COLO668 (cell line): ENCODE data around the gene TEX9.
A peak's percentile ranks its signal among the peaks of the same experiment; 100 is the strongest.
"Not testable (repeated sequence)": the region's sequence is repeated elsewhere in the genome, so short reads cannot be mapped to it uniquely, and the experiment has no call there.

Experiments used
- DNase-seq: peaks from one replicate; lab custom pipeline; 2025; ENCODE audit not compliant: unreplicated experiment; lab: John Stamatoyannopoulos, UW

TEX9 gene

GRCh38 chr15:56365075-56365711, at the start of gene TEX9:
Gene TEX9, plus strand, starts transcription at chr15:56365426. Its CDS starts 25 bp downstream, at chr15:56365451.
- DNase-seq, result peak; percentile 92

- not testable (repeated sequence) for DNase-seq
Measured at GRCh38 chr15:56316561-56316960, 48.7 kb upstream of the TEX9 start.

- no peak for DNase-seq
Measured at GRCh38 chr15:56320316-56320715, 44.9 kb upstream of the TEX9 start.

- no peak for DNase-seq
Measured at GRCh38 chr15:56320861-56321260, 44.4 kb upstream of the TEX9 start.

- no peak for DNase-seq
Measured at GRCh38 chr15:56322444-56322843, 42.8 kb upstream of the TEX9 start.

GRCh38 chr15:56323435-56323834, 41.8 kb upstream of the TEX9 start:
- no peak for DNase-seq

- no peak for DNase-seq
Measured at GRCh38 chr15:56325186-56325585, 40.0 kb upstream of the TEX9 start.

- no peak for DNase-seq
Measured at GRCh38 chr15:56327721-56328502, 37.3 kb upstream of the TEX9 start.

- DNase-seq, result no peak
Measured at GRCh38 chr15:56337084-56337725, 28.0 kb upstream of the TEX9 start.

GRCh38 chr15:56339594-56339993, 25.6 kb upstream of the TEX9 start:
- no peak for DNase-seq

GRCh38 chr15:56341201-56341600, 24.0 kb upstream of the TEX9 start:
- DNase-seq, result no peak

- DNase-seq, result no peak
Measured at GRCh38 chr15:56342653-56343052, 22.6 kb upstream of the TEX9 start.

- no peak for DNase-seq
Measured at GRCh38 chr15:56343879-56344278, 21.3 kb upstream of the TEX9 start.

- DNase-seq, result no peak
Measured at GRCh38 chr15:56344336-56344735, 20.9 kb upstream of the TEX9 start.

GRCh38 chr15:56346414-56346813, 18.8 kb upstream of the TEX9 start:
- DNase-seq, result no peak

- DNase-seq, result no peak
Measured at GRCh38 chr15:56349554-56349953, 15.7 kb upstream of the TEX9 start.

GRCh38 chr15:56351353-56351752, 13.9 kb upstream of the TEX9 start:
- no peak for DNase-seq

GRCh38 chr15:56351957-56352506, 13.2 kb upstream of the TEX9 start:
- DNase-seq, result no peak

GRCh38 chr15:56353119-56353518, 12.1 kb upstream of the TEX9 start:
- no peak for DNase-seq

- DNase-seq, result no peak
Measured at GRCh38 chr15:56353740-56354139, 11.5 kb upstream of the TEX9 start.

GRCh38 chr15:56356616-56357015, 8.6 kb upstream of the TEX9 start:
- DNase-seq, result no peak

GRCh38 chr15:56358604-56359003, 6.6 kb upstream of the TEX9 start:
- DNase-seq, result no peak
